Ammon's horn (tissue), 1 donor: ENCODE results near the gene PTPN3.
A peak's percentile ranks its signal among the peaks of the same experiment; 100 is the strongest.
"Not testable (repeated sequence)": the region's sequence is repeated elsewhere in the genome, so short reads cannot be mapped to it uniquely, and the experiment has no call there.

ENCODE experiments used
- DNase-seq: peaks from one replicate; pipeline ENCODE4 v3.0.0-alpha.2; 2016; ENCODE audit warnings: low spot score

Gene PTPN3

DNA sequence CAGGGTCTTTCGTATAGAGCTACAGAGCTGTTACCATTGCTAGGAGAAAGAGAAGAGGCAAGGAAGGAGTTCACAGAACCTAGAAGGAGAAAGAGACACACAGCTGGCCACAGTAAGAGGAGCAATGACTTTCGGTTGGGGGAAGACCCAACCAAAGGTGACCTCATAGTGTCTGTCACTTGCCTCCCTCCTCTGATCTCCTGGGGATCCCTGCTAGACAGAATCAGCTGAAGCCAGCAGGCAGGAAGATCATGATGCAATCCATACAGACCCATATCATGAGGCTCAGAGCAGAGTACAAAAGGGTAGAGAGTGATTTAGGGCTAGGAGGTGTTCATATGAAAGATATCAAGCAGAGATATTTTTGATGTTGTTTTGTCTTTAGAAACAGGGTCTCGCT, 151.2 kb downstream of the PTPN3 start:
- no peak for DNase-seq

DNA sequence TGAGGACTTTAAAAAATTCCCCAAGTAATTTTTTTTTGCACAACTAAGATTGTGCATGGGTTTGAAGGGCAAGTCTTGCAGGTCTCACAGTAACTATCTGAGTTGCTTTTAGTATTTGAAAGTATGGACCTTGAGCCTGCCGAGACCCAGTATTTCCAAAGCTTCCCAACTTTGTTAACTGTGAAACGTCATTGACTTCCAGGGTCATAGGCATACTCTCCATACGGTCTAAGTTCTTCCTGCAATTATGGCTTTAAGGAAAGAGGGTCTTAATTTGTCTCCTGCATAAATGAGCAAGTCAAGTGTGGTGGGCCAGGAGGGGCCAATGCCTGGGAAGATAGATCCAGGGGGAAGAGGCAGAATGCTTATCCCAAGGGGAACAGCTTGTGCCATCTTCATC, 153.2 kb downstream of the PTPN3 start:
- no peak for DNase-seq

DNA sequence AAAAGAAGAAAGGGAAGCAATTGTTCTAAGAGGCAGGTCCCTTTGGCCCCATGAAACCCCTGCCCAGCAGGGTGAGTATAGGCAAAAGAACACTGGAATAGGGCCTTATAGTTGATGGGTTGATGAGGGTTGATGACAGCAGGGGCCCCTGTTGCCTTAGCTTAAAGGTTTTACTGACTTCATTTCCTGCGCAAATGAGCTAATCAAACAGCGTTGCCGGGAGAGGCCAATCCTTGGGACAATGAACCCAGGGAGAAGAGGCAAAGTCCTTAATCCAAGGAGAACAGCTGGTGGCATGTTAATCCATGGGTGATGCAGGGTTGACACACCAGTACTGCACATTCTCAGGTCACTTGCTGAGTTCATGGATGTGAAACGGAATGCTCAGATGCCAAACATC, 155.2 kb downstream of the PTPN3 start:
- no peak for DNase-seq

DNA sequence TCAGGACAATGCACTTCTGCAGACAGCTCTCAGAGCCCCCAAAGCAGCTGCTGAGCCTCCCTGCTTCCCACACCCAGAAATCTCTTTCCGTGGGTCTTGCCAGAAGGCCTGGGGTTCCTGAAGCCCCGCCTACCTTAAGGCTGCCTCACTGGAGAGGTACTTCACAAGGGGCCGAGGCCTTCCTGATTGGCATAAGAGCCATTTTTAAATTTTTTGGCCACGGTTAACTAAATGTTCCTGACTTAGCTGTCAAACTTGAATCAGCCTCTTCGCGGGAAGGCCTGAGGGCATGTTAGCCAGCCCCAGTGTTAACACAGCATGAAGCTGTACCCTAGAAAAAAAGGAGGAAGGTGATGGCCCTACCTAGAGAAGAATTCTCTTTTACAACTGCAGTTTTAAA, 156.5 kb downstream of the PTPN3 start:
- no peak for DNase-seq

DNA sequence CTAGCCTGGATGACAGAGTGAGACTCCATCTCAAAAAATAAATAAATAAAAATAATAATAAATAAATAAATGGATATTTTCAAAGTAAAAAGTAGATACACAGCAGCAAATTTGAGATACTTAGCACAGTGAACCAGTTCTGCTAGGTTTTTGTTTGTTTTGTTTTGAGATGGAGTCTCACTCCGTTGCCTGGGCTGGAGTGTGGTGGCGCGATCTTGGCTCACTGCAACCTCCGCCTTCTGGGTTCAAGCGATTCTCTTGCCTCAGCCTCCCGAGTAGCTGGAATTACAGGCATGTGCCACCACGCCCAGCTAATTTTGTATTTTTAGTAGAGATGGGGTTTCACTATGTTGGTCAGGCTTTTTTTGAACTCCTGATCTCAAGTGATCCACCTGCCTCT, 157.1 kb downstream of the PTPN3 start:
- DNase-seq: not testable (repeated sequence)

DNA sequence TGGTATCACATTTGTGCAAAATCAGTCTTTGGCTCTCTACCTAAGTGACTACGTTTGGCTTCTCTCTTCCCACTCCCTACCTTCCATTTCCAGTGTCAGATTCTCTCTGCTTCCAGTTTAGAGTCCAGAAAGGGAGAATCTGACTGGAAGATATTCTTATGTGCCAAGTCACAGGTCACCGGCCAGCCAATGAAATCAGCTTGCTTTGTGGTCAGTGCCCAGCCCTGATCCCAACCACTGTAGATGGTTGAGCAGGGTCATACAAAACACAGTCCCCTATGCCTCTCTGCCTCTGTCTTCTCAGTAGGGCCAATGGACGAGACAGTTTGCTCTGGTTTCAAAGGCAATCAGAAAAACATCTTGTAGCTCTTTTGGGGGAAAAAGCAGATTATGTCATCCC, 161.7 kb downstream of the PTPN3 start:
- DNase-seq: no peak

DNA sequence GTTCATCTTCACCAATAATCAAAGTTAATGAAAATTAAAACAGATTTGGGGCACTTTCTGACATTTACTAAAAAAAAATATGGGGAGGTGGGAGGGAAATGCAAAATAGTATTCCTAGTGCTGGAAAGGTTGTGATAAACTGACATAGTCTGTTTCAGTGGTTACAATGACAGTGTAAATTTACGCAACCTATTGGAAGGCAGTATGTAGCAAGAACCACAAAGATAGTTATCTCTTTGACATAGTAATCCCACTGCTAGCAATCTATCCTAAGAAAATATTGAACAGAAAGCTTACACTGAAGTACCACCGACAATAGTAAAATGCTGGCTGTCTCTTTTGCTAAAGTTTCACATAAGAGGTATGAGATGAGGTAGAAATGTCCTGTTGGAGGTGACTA, 162.2 kb downstream of the PTPN3 start:
- DNase-seq: no peak

DNA sequence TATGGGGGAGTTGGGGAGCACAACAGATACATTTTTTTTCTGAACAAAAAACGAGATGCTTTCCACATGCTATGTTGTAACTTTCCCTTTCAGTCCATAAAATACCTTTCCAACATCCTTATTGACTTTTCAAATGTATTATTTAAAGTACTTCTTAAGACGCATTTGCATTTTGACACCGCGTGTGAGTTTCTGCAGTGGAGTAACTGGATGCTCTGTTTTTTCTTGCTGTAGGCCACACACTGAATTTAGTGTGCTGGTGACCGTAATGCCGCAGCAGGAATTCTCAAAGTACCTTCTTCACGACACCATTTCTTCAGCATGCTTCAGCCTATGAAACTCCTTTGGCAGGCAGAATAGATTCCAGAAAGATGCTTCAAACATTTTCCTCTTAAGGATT, 163.0 kb downstream of the PTPN3 start:
- no peak for DNase-seq

DNA sequence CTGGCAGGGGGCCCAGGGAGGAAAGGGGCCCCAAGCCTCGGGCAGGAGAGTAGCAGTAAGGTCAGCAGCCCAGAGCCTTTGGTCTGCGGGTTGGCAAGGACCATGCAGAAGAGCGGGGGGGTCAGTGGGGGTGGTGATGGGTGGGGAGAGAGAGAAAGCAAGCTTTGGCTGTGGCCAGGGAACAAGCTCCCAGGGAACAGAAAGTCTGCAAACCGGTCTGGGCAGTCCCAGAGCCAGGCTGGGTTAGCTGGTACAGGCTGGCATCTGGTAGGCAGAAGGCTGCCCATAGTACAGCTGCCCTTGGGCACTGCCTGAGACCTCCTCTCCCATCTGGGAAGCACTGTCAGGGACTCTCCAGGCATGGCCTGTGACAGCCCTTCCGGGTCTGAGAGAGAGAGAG, 166.8 kb downstream of the PTPN3 start:
- DNase-seq: peak; percentile 44

DNA sequence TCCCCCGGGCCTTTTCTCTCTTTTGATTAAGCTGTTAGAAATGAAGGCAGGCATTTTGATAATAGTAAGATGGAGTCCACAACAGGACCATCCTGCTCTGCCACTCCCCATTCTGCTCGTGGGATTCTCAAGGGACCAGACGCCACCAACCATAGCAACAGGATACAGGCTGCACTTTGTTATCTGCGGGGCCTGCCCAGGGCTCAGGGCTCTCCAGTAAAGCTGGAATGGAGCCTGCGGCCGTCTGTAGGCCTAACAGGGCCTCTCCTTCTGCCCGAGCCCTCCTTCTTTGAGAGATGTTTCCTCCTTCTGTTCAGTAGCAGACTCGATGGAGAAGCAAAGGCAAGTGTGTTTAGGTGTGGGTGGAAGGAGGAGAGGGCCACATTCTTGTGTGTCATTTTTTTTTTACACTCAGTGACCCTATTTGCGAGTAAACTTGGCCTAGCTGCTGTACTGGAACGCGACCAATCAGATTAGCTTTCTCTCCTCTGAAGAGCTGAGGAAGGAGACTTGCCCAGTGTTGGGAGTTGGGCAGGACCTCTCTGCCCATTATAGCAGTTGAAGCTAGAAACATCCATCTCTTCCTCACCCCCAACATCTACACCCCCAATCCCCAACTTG, 168.4 kb downstream of the PTPN3 start:
- no peak for DNase-seq

DNA sequence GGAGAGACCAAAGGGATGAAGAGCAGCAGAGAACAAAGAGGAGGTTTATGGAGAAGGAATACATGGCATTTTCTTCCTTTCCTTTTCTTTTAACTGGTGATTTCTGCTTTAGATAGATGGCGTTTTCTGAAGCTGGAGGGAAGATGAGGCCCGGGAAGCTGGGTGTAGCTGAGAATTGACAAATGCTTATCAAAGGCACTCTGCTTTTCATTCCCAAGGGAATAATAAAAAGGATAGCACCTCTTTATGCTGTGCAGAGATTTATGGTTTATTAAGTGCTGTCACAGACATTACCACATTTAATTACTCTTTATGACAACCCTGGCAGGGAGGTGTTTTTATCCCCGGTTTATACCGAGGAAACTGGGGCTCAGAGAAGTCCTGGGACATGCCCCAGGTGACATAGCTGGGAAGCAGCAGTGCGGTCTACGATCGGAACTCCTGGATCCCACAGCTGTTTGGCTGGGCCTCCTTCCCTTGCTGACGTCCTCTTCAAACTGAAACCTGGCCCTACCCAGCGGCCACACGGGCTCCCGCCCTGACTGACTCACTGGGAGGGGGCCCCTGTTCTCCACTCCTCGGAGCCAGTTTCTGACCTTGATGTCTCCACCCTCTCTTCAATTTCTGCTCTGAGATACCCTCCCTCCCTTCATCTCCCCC, 169.0 kb downstream of the PTPN3 start:
- no peak for DNase-seq
